ENCODE results near the gene SGK2.
"Not testable (repeated sequence)": the region's sequence is repeated elsewhere in the genome, so short reads cannot be mapped to it uniquely, and the experiment has no call there.

The SGK2 gene

DNA sequence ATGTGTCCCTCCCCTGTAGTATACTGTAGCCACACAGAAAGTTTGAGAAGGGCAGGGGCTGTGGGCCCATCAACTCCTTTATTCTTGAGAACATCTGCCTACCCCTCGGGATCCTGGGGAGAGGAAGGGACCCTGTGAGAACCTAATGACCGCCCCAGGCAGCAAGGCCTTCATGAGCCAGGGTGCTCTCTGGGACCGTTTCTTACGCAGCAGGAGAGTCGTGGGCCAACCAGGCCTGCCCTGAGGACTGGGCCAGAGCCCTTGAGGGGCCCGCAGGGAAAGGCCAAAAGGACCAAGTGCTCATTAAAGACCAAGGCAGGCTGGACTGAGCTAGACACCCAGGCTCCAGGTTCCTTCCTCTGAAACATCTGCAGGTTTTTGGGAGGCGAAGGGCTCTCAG is 5.2 kb downstream of the SGK2 start:
- DNase-seq (ENCODE audit: low spot score) = no peak

DNA sequence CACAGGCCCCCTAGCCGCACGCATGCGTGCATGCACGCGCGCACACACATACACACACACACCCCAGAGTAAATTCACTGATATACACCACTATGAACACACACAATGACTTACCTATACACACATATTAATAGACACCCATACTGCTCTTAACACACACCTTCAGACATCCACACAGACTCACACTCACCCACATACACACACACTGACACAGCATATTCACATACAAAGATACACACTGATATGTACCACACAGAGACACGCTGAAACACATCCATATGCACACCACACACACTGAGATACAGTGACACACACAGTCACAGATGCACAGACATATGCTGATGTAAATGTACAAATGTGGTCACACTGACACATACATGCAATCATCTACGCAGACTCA is 5.6 kb downstream of the SGK2 start:
- no peak for DNase-seq (ENCODE audit: low spot score)

DNA sequence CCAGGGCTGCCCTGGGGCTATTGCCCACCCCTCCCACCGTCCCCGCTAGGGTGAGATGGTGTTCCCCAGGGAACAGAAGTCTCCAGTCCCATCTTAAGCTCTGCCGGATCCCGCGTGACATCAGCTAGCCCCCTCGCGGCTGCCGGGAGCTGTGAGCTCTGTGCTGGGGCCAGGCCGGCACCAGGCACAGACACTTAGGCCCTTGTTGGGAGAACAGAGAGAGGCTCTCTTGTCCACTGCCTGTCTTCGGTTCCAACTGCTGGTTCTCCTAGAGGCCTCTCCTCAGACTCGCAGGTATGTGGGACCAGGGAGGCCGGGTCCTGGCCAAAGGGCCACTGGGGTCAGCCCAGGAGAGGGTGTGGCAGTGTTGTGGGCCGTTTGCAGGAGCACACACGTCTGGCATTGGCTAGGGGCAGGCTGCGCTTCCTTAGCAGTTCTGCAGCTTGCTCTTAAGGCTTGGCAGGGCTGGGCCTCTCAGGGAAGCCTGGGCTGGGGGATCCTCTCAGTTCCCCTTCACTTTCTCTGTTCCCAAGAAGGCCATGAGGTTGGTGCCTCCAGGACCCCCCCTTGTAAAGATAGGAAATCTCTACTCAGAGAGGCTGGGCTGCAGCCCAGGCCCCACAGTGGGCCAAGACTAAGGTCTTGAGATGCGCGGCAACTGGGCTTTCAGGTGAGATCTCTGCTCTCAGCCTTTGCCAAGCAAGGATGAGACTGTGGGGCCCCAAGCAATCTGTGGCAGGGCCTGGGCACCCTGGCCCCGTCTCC is 6.3 kb downstream of the SGK2 start:
- peak; percentile 92 for DNase-seq (ENCODE audit: low spot score)

DNA sequence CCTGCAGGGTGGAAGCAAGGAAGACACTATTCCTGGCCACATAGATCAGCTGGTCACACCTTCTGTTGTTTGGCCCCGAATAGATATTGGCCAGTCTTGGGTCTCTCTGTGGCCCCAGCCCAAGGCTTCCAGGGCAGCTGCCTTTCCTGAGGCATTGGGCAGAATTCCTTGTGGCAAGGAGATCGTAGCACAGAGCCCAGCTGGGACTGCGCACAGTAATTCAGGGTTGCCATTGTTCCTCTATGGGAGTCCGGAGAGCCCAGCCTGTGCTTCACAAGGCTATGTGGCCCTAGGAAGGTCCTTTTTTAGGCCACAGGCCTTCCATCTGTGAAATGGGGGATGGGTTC is 6.9 kb downstream of the SGK2 start:
- DNase-seq (ENCODE audit: low spot score) = peak; percentile 51

DNA sequence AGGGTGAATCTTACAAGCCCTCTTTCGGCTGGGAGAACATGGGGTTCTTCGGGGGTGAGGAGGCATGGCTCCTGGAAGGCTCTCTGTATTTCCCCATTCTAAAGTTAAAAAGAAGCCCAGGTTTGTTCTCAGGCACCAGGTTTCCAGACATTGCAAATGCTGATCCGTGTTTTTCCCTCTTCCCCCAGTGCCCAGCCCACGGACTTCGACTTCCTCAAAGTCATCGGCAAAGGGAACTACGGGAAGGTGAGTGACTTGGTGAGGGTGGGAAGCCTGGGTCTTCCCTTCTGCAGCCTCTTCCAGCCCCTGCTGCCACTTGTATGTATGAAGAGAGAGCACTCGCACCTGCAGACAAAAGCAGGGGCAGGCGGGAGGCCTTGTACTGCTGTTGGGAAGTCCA is 8.7 kb downstream of the SGK2 start:
- no peak for DNase-seq (ENCODE audit: low spot score)

DNA sequence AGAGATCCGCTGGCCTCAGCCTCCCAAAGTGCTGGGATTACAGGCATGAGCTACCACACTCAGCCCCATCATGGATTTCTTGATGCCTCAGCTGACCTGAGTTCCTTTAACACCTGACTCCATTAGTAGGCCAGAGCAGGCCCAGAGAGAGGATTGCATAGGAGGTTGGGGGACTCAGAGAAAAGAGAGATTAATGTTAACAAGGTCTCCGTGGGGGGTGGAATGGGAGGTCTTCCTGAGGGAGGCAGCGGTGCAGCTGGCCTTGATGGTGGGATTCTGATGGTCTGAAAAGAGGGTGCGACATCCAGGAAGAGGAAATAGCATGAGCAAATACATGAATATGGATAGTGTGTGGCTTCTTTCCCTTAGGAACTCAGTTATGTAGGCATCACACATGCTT is 9.9 kb downstream of the SGK2 start:
- no peak for DNase-seq (ENCODE audit: low spot score)

DNA sequence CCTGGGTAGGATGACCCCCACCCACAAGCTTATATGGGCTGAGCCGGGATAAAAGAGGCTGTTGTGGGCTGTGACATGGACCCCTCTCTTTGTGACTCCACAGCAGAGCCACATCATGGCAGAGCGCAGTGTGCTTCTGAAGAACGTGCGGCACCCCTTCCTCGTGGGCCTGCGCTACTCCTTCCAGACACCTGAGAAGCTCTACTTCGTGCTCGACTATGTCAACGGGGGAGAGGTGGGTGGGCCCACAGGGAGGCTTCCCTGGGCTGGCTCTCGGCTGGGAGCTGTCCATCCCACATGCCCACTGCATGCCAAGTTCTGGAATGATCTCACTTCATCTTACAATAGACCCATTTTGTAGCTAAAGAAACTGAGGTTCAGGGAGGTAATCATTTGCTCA is 10.5 kb downstream of the SGK2 start:
- DNase-seq (ENCODE audit: low spot score) = no peak

DNA sequence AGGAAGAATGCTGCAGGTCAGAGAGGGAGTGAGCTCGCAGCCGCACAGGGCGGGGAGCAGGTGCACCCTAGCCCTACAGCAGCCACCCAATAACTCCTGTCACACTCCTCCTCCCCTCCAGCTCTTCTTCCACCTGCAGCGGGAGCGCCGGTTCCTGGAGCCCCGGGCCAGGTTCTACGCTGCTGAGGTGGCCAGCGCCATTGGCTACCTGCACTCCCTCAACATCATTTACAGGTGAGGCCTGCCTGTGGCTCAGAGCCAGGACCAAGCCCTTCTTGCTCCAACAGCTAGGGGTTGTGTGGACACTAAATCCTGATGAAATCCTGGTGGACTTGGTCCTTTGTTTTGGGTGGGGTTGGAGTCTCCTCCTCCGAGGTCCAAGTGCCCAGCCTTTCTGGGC is 11.7 kb downstream of the SGK2 start:
- no peak for DNase-seq (ENCODE audit: low spot score)

DNA sequence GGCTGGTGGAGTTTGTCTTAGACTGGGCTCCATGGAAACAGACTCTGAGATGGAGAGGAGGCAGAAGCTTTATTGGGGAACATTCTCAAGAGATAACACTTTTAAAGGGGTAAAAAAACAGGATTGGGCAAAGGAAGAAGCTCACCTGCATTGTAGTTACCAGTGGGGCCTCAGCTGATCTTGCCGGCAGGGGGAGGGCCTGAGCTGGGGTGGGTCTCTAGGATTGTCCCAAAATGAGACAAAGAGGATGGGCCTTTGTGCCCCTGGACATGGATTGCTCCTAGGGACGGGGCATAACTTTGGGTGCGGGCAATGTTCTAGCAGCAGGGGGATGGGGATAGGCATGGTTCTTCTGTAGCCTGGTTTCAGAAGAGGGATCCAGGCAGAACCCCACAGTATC is 12.5 kb downstream of the SGK2 start:
- no peak for DNase-seq (ENCODE audit: low spot score)

DNA sequence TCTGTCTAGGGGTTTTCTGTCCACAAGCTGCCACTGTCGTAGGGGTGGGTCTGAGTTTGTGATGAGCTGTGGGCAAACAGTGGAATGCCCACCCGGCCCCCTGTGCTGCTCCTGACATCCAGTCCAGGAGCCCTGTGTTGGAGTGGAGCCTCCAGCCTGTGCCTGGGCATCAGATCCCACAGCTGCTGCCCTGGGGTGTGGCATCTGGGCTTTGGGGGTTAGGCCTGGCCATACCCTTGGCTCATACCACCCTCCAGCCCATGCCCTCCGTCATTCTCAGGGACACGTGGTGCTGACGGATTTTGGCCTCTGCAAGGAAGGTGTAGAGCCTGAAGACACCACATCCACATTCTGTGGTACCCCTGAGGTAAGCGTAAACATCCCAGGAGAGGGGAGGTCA is 12.9 kb downstream of the SGK2 start:
- no peak for DNase-seq (ENCODE audit: low spot score)

DNA sequence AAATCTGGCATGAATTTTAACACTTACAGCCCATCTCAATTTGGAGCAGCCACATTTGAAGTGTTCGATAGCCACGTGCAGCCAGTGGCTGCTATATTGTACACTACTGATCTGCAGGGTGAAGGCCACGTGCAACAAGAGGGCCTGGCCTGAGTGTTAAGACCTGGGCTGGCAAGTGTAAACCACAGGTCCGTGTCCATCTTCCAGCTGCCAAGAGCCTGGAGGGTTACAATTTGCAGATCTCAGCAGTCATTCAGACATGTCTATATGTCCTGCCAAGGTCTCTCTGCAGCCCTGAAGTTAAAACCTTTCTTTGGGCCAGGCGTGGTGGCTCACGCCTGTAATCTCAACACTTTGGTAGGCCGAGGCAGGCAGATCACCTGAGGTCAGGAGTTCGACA is 14.1 kb downstream of the SGK2 start:
- DNase-seq (ENCODE audit: low spot score) = no peak

DNA sequence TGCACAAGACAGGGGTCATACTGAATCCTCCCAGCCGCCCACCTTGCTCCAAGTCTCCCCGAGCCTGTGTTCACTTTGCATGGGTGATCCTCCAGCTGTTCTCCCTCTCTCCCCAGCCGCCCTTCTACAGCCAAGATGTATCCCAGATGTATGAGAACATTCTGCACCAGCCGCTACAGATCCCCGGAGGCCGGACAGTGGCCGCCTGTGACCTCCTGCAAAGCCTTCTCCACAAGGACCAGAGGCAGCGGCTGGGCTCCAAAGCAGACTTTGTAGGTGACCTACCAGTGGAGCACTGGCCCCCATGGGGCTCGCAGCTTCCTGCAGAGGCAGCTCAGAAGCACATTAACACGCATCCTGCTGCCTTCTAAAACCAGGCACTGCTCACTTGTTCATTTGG is 17.3 kb downstream of the SGK2 start:
- DNase-seq (ENCODE audit: low spot score) = no peak

DNA sequence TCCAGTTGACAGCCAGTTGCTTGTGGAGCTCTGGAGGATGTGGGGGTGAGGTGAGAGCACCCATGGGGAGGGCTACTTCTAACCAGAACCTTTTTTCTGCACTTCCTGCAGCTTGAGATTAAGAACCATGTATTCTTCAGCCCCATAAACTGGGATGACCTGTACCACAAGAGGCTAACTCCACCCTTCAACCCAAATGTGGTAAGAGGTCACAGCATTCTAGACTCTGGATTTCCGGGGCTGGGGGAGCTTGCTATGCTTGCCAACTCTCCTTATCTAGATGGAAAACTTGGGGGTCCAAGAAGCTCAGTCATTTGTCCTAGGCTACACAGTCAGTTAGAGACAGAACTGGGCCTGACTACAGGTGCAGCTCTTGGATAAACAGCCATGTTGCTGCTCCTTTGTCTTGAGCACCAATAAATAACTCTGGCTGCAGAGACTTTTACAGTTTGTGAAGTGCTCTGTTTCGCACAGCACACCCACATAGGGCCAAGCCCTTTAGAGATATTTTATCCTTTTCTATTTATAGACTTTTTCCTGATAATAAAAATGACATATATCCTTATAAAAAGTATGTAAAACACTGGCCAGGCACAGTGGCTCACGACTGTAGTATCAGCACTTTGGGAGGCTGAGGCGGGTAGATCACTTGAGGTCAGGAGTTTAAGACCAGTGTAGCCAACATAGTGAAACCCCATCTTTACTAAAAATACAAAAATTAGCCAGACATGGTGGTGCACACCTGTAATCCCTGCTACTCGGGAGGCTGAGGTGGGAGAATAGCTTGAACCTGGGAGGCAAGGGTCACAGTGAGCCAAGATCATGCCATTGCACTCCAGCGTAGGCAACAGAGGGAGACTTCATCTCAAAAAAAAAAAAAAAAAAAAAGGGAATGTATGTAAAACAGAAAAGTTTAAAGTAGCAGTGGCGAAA is 21.3 kb downstream of the SGK2 start:
- no peak for DNase-seq (ENCODE audit: low spot score)

DNA sequence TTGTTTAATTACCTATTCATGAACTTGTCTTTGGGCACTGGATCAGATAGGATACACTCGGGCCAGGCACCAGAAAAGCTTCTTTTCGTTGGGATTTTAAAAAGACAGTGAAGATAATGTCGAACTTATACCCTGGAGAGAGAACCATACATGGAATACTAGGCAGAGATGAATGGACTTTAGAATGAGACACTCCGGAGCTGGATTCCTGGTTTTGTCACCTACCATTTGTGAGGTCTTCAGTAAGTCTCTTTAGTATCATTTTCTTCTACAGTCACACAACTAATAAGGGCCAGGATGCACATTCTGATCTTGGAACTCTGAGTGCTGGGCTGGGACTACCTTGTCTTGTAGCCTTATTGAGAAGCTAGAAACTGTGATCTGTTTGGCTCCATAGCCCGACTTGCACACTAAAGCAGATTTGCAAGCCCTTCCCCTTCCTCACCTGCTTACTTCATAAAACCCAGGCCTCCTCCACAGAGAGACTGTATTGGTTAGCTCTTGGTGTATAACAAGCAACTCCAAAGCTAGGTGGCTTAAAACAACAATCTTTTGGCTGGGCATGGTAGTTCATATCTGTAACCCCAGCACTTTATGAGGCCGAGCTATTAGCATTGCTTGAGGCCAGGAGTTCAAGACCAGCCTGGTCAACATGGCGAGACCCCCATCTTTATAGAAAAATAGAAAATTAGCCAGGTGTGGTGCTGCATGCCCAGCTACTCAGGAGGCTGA is 24.5 kb downstream of the SGK2 start:
- no peak for DNase-seq (ENCODE audit: low spot score)

DNA sequence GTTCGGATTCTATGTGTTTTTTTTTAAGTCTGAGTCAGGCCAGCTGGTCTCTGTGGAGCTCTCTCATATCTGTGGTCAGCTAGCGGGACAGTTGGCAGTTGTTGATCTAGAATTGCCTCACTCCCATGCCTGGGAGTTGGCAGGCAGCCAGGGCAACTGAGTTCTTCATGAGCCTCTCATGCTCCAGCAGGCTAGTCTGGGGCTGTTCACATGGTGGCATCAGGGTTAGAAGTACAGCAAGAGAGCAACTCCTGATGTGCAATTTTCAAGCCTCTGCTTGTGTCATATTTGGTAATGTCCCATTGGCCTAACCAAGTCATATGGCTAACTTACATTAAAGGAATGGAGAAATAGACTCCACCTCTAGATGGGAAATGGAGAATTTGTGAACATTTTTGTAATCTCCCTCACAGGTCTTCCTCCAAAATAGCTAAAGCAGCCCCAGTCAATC is 25.2 kb downstream of the SGK2 start:
- peak; percentile 88 for DNase-seq (ENCODE audit: low spot score)

DNA sequence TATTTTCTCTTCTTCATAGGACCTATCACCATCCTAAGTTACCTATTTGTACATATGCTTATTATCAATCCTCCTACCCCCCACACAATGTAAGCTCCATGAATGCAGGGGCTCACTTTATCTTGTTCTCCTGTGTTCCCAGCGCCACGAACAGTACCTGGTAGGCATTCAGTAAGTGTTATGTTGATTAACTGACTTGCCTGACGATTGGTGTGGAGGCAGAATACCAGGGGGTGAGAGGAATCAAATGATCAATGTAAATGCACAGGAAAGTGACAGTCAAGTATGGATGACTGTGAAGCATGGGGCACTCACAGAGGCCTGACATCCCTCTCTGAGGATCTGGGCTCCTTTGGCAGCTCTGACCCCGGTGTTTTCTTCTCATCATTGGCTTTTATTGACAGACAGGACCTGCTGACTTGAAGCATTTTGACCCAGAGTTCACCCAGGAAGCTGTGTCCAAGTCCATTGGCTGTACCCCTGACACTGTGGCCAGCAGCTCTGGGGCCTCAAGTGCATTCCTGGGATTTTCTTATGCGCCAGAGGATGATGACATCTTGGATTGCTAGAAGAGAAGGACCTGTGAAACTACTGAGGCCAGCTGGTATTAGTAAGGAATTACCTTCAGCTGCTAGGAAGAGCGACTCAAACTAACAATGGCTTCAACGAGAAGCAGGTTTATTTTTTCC is 25.8 kb downstream of the SGK2 start:
- no peak for DNase-seq (ENCODE audit: low spot score)

DNA sequence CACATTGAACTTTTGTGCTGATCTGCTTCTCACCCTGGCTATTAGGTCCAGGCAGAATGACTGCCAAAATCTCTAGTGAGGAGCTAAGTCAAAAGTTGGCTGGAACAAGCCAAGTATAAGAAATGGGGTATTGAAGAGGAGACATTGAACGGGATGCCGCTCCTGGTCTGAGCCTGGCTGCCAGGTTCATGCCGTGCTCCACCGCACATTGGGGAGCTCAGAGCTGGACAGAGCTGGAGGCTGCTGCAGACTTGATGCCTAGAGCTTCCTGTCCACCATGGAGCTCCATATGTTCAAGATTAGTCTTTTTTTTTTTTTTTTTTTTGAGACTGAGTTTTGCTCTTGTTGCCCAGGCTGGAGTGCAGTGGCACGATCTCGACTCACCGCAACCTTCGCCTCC is 27.8 kb downstream of the SGK2 start:
- peak; percentile 13 for DNase-seq (ENCODE audit: low spot score)

DNA sequence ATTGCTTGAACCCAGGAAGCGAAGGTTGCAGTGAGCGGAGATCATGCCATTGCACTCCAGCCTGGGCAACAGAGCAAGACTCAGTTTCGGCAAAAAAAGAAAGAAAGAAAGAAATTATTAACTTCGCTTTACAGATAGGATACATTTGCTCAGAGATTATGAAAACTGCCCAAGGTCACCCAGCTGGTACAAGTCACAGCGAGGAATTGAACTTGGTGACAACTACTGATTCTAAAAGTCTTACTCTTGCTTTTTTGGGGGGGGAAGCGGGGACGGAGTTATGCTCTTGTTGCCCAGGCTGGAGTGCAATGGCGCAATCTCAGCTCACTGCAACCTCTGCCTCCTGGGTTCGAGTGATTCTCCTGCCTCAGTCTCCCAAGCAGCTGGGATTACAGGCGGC is 29.7 kb downstream of the SGK2 start:
- DNase-seq (ENCODE audit: low spot score) = not testable (repeated sequence)

DNA sequence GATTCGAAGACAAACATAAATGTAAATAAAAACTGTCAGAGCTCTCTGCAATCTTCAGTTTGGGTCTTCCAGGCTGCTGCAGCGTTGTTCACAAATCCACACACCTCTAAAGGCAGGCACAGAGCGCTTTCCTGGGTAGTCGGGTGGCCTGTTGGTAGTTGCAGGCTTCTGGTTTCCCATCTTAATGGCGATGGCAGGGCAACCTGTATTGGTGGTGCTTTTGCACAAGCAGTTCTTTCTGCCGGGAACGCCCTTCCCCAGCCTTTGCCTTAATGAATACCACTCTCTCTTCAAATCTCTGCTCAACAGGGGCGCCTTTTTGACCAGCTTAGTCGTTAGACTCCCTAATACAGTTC is 31.2 kb downstream of the SGK2 start:
- DNase-seq (ENCODE audit: low spot score) = no peak

DNA sequence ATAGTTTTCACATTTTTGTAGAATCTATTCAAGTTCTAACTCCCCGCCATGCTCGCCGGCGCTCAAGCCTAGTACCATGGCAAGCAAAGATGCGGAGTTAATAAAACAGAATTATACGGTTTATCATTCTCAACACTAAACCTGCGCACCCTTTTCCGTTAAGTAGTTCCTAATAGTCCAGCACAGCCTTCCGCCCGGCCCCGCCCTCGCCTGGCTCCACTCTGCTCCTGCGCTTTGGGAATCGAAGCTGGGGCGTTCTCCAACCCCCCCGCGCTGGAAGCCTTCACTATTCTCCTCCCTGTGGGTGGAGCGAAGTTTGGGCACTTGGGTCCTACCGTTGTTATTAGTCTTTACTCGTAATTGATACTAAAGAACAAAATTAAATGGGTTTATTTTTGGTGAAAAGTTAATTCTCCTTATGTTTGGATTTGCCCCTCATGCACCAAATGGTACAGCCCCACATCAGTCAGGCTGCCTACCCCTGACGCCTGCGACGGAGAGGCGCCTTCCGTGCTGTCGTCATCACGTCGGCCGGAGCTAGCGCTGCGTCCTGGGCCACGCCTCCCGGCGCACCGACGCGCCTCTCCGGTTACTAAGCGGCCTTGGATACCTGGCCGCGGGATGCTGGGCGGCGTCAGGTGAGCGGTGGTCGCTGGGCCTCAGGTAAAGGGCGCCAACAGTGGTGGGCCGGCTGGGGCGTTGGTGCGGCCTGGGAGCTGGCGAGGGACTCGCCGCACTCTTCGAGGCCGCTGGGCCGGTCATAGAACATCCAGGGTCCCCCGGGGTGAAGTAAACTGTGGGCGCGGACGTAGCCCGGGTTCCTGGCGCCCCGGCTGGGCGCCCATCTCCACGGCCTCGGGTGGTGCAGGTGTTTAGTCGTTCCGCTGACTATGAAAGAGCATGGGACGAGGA is 31.8 kb downstream of the SGK2 start, which contains the start of gene IFT52:
Gene IFT52 (plus strand): TSS at position 546 of the 912 bp plus-strand sequence. CDS start 3,762 bp downstream, outside the sequence.
- peak; percentile 93 for DNase-seq (ENCODE audit: low spot score)

DNA sequence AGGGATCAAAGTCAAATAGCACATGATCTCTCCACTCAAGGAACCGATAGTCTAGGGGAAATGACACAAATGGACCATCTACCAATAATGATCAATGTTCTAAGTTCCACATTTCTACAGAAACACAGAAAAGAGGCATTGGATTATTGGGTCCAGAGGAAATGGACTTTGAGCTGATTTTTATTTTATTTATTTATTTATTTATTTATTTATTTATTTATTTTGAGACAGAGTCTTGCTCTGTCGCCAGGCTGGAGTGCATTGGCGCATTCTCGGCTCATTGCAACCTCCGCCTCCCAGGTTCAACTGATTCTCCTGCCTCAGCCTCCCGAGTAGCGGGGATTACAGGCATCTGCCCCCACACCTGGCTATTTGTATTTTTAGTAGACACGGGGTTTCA is 43.1 kb downstream of the SGK2 start:
- DNase-seq (ENCODE audit: low spot score) = not testable (repeated sequence)

Measured in globus pallidus (tissue), 1 donor.